HG03196 (cell line): Measurements from ENCODE around the gene MCOLN1.
"Not testable (repeated sequence)": the region's sequence is repeated elsewhere in the genome, so short reads cannot be mapped to it uniquely, and the experiment has no call there.

Source experiments
- ATAC-seq: cut with Tn5 transposase; IDR thresholded peaks from one replicate; pipeline ENCODE4 v1.9.1; 2021; ENCODE audit not compliant: unreplicated experiment

The MCOLN1 gene

DNA sequence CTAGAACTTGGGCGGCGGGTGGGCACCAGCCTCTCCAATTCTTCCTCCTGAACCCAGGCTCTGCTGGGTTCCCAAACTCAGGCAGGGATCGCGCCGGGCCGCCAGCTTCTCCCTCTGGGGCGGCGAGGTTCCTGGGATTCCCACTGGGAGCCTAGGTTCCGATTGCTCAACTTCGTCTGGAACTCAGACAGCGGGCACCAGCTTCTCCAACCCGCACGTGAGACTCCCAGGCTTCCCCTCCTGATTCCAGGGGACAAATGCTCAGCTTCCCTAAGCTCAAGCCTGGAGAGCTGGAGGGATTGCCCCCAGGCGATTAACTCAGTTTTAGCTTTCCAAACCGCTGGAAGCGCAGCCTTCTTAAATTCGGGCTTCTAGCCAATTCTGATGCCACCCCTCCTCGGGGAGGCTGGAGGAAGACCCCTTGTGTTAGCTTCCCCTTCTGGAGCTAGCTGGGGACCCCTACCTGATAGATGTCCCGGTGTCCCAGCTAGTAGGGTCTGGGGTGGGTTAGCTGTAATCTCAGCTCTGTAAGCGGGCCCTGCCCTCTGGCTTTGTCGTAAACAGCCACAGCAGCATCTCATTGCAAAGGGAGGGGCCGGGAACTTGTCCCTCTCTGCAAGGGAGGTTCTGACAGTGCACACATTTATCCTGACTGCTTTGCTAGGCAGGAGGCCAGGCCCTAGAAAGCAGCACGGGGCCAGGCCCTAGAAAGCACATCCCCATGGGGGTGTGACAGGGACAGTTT, 671 bp downstream of the MCOLN1 start:
- no peak for ATAC-seq

- ATAC-seq = no peak
Measured at GRCh38 chr19:7524523-7524922, 2.1 kb downstream of the MCOLN1 start.

GRCh38 chr19:7524992-7525739, 2.7 kb downstream of the MCOLN1 start:
- no peak for ATAC-seq

DNA sequence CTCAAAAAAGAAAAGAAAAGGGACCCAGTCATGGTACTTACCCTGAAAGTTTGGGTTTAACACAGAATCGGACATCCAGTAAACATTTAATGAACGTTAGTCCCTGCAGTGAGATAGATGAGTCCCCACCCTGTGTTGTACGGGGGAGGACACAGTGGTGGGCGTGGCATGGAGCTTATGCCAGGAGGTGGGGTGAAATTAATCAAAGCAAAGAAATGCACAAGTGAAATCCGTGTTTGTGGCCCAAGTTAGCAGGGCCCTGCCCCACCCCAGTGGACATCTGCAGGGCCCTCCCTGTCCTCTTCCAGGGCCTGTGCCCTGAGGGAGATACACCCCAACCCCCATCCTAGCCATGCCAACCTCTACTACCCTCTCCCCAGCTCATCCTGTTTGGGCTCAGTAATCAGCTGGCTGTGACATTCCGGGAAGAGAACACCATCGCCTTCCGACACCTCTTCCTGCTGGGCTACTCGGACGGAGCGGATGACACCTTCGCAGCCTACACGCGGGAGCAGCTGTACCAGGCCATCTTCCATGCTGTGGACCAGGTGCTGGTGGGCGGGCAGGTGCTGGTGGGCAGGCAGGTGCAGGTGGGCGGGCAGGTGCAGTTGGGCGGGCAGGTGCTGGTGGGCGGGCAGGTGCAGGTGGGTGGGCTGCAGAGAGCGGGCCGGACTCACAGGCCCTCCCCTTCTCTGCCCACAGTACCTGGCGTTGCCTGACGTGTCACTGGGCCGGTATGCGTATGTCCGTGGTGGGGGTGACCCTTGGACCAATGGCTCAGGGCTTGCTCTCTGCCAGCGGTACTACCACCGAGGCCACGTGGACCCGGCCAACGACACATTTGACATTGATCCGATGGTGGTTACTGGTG, 3.9 kb downstream of the MCOLN1 start:
- ATAC-seq = no peak

DNA sequence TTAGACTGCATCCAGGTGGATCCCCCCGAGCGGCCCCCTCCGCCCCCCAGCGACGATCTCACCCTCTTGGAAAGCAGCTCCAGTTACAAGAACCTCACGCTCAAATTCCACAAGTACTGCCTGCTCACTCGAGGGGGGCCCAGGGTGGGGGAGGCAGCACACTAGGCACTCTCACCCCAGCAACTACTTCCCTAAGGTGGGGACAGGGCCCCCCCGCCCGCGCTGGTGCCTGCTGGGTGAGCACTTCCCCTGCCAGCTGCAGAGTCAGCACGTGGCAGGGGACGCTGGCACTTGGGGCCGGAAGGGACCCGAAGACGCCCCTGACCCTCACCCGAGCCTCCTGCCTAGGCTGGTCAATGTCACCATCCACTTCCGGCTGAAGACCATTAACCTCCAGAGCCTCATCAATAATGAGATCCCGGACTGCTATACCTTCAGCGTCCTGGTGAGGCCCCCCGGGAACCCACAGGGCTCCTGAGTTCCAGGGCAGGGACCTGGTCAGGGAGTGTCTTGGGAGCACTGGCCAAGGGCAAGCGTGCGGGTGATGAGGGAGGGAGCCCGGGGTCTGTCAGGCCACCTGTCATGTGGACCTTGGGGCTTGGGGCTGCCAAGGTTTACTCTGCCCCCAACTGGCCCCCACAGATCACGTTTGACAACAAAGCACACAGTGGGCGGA, 5.2 kb downstream of the MCOLN1 start:
- no peak for ATAC-seq

- ATAC-seq = no peak
Measured at GRCh38 chr19:7528192-7528519, 5.7 kb downstream of the MCOLN1 start.

DNA sequence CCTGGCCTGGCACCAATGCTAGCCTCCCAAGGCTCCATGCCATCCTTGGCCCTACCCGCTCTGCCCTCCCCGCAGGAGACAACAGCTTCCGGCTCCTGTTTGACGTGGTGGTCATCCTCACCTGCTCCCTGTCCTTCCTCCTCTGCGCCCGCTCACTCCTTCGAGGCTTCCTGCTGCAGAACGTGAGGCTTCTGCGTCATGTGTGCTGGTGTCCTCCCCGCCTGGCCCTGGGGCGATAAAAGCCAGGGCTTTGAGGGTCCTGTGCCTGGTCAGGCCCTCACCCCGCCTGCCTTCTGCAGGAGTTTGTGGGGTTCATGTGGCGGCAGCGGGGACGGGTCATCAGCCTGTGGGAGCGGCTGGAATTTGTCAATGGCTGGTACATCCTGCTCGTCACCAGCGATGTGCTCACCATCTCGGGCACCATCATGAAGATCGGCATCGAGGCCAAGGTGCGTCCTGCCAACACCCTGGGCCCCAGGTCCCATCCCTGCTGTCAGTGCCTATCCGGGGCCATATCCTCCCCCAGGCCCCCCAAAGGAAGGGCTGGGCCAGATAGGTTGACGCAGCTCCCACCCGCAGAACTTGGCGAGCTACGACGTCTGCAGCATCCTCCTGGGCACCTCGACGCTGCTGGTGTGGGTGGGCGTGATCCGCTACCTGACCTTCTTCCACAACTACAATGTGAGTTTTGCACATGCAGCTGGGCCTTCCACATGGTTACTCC, 6.3 kb downstream of the MCOLN1 start:
- ATAC-seq = no peak

DNA sequence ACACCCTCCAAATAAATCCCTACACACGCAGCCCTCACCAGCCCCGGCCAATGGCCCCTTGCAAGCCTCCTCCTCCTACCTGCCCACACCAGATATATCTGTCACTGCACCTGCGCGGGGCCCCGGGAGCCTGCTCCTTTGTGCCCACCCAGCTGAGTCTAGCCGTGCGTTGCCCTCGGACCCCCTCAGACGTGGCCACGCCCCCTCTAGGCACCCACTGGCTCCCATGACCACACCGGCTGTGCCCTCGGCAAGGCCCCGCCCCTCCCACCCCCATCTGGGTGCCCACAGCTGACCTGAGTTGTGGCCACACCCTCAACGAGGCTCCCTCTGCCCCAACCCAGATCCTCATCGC, 6.8 kb downstream of the MCOLN1 start:
- no peak for ATAC-seq

- no peak for ATAC-seq
Measured at GRCh38 chr19:7529610-7530490, 7.4 kb downstream of the MCOLN1 start.

DNA sequence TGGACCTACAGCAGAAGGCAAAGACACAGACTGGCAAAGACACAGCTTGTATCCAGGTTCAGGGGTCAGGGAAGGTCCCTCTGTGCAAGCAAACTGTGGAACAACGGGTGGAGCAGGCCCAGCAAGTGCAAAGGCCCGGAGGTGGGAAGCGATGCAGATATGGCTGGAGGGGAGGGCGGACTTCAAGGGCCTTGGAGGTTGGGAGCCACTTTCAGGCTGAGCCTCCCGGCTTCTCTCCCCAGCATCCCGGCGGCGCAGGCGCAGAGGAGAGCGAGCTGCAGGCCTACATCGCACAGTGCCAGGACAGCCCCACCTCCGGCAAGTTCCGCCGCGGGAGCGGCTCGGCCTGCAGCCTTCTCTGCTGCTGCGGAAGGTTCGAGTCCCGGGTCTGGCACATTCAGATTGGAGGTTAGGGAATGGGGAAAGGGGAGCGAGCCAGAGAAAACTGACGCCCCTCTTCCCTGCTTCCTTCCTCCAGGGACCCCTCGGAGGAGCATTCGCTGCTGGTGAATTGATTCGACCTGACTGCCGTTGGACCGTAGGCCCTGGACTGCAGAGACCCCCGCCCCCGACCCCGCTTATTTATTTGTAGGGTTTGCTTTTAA, 11.0 kb downstream of the MCOLN1 start:
- no peak for ATAC-seq

GRCh38 chr19:7533925-7534480, 11.6 kb downstream of the MCOLN1 start:
- no peak for ATAC-seq

GRCh38 chr19:7534531-7535046, 12.2 kb downstream of the MCOLN1 start:
- peak; percentile 7 for ATAC-seq

DNA sequence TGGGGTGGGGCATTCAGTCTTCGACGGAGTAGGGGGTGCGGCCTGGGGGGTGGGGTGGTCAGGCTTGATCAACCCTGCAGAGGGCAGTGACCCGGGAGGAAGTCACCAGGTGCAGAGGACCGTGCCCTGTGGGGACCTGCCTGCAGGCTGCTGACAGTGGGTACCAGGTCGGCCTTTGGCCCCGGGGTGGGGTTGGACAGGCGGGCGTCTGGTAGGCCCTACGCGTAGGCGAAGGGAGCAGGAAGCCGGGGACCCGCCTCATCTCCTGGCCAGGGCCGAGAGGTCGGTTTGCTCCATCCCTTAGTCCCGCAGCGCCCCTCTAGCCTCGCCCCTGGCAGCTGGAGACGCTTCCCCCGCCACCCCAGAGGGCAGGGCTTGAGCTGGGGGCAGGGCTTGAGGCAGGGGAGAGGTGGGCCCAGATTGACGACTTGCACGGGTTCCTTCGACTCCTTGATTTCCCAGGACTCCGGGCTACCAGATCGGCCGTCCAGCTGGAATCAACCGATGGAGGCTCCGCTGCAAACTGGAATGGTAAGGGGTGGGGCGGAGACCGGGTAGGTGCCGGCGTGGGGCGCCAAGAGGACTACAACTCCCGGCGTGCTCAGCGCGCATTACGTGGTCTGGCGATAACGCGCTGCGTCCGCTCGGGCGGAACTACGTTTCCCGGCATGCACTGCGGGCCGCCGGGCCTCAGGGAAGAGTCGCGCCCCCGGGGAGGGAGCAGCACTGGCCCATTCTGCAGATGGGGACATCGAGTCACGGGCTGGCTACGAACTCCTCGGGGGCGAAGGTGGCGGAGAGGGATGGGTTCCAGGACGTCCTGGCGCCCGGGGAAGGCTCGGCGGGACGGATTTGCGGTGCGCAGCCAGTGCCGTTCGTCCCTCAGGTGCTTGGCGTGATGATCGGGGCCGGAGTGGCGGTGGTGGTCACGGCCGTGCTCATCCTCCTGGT, 12.9 kb downstream of the MCOLN1 start, which contains the start of gene PNPLA6:
TSS of gene PNPLA6 (plus strand) at position 671 of the 951 bp plus-strand sequence. CDS start at position 743, 72 bp downstream.
- ATAC-seq = peak; percentile 70

- ATAC-seq = no peak
Measured at GRCh38 chr19:7535998-7536695, 13.7 kb downstream of the MCOLN1 start.

GRCh38 chr19:7538990-7539389, 16.6 kb downstream of the MCOLN1 start:
- not testable (repeated sequence) for ATAC-seq

- ATAC-seq = no peak
Measured at GRCh38 chr19:7539827-7540425, 17.5 kb downstream of the MCOLN1 start.
